ENCODE measurements around the gene HBD.

Gene HBD

DNA sequence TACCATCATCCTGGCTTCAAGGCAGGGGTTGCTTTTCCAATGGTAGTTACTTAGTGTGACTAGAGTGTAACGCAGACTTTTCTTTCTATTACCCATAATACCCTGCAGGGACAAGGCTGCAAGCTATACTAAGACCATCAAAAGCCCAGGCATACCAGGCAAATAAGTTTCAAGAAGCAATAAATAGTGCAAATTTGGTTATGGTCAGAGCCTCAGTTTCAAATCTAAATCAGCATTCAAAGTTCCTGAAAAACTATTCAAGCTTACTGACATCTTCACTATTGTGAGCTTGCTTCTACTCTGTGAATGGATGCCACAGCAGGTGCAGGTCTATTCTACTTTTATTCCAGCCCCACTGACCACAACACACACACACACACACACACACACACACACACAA lies 4.9 kb downstream of the HBD start:
- Histone ChIP-seq H3K9me3 (replicated peaks; ENCODE audit: insufficient read depth, low read length) (no peaks in the 10 kb centered on the region), H3K27ac (ENCODE audit: low read length) (peak overlapping the region; percentile 89), H3K4me2 (ENCODE audit: low read depth, low read length) (peak overlapping the region; percentile 63), H3K9me2 (replicated peaks; ENCODE audit: insufficient read depth, low read length) (no peaks in the 10 kb centered on the region), H3K9ac (ENCODE audit: low read length) (peak overlapping the region; percentile 49; the same call in 1 of the 2 replicates), H3K36me3 (replicated peaks; ENCODE audit: insufficient read depth, low read length) (no peaks in the 10 kb centered on the region), H3F3A (ENCODE audit: insufficient read depth, low read length) (peaks cover 43% of the 10 kb centered on the region), H4K20me1 (ENCODE audit: insufficient read depth, low read length) (no peaks in the 10 kb centered on the region), H3K79me2 (ENCODE audit: low read length) (peaks cover 7% of the 10 kb centered on the region), H3K4me1 (ENCODE audit: low read length) (peaks cover 57% of the 10 kb centered on the region), H3K4me3 (ENCODE audit: low read length) (peak overlapping the region; percentile 48), H3K27me3 (replicated peaks; ENCODE audit: insufficient read depth, low read length) (no peaks in the 10 kb centered on the region), H2AFZ (ENCODE audit: low read length) (peak overlapping the region; percentile 26)
- peak; percentile 90 for DNase-seq
- TF ChIP-seq, protein P1, sequence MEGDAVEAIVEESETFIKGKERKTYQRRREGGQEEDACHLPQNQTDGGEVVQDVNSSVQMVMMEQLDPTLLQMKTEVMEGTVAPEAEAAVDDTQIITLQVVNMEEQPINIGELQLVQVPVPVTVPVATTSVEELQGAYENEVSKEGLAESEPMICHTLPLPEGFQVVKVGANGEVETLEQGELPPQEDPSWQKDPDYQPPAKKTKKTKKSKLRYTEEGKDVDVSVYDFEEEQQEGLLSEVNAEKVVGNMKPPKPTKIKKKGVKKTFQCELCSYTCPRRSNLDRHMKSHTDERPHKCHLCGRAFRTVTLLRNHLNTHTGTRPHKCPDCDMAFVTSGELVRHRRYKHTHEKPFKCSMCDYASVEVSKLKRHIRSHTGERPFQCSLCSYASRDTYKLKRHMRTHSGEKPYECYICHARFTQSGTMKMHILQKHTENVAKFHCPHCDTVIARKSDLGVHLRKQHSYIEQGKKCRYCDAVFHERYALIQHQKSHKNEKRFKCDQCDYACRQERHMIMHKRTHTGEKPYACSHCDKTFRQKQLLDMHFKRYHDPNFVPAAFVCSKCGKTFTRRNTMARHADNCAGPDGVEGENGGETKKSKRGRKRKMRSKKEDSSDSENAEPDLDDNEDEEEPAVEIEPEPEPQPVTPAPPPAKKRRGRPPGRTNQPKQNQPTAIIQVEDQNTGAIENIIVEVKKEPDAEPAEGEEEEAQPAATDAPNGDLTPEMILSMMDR (IDR thresholded peaks at IDR 0.05; ENCODE audit: low read length), result no peak
- TF ChIP-seq EZH2 (optimal IDR thresholded peaks at IDR 0.05; ENCODE audit: low read depth, low read length) (no peak), EZH2phosphoT487 (IDR thresholded peaks at IDR 0.05; ENCODE audit: low read length) (no peak)

- no peaks in the 10 kb centered on the region for H3K36me3 ChIP-seq (replicated peaks; ENCODE audit: insufficient read depth, low read length)
- H3K9ac ChIP-seq (ENCODE audit: low read length), result peak overlapping the region; percentile 43; the same call in 1 of the 2 replicates
- H3K27me3 ChIP-seq (replicated peaks; ENCODE audit: insufficient read depth, low read length), result no peaks in the 10 kb centered on the region
- TF ChIP-seq EZH2 (optimal IDR thresholded peaks at IDR 0.05; ENCODE audit: low read depth, low read length) (no peak), EZH2phosphoT487 (IDR thresholded peaks at IDR 0.05; ENCODE audit: low read length) (no peak)
- TF ChIP-seq, protein P1 (IDR thresholded peaks at IDR 0.05; ENCODE audit: low read length), result no peak
- no peaks in the 10 kb centered on the region for H3K9me2 ChIP-seq (replicated peaks; ENCODE audit: insufficient read depth, low read length)
- H3K4me2 ChIP-seq (ENCODE audit: low read depth, low read length), result peak overlapping the region; percentile 69; the same call in 1 of the 2 replicates
- no peak overlapping the region for H2AFZ ChIP-seq (ENCODE audit: low read length)
- H3K4me3 ChIP-seq (ENCODE audit: low read length), result peak overlapping the region; percentile 35; the same call in 1 of the 2 replicates
- peaks cover 4% of the 10 kb centered on the region for H3K79me2 ChIP-seq (ENCODE audit: low read length)
- H3K27ac ChIP-seq (ENCODE audit: low read length), result peak overlapping the region; percentile 89; the same call in 1 of the 2 replicates
- DNase-seq, result no peak
- H4K20me1 ChIP-seq (ENCODE audit: insufficient read depth, low read length), result no peaks in the 10 kb centered on the region
- H3K4me1 ChIP-seq (ENCODE audit: low read length), result peaks cover 47% of the 10 kb centered on the region
- no peaks in the 10 kb centered on the region for H3K9me3 ChIP-seq (replicated peaks; ENCODE audit: insufficient read depth, low read length)
- peaks cover 32% of the 10 kb centered on the region for H3F3A ChIP-seq (ENCODE audit: insufficient read depth, low read length)
Observed at GRCh38 chr11:5228124-5228523, 6.2 kb downstream of the HBD start.

DNA sequence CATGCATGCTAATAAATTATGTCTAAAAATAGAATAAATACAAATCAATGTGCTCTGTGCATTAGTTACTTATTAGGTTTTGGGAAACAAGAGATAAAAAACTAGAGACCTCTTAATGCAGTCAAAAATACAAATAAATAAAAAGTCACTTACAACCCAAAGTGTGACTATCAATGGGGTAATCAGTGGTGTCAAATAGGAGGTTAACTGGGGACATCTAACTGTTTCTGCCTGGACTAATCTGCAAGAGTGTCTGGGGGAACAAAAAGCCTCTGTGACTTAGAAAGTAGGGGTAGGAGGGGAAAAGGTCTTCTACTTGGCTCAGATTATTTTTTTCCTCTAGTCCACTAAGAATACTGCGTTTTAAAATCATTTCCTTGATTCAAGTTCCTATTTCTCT lies 6.6 kb downstream of the HBD start:
- H3K4me1 ChIP-seq (ENCODE audit: low read length), result peaks cover 43% of the 10 kb centered on the region
- H3K27me3 ChIP-seq (replicated peaks; ENCODE audit: insufficient read depth, low read length), result no peaks in the 10 kb centered on the region
- no peaks in the 10 kb centered on the region for H4K20me1 ChIP-seq (ENCODE audit: insufficient read depth, low read length)
- H3F3A ChIP-seq (ENCODE audit: insufficient read depth, low read length), result peaks cover 32% of the 10 kb centered on the region
- no peak for TF ChIP-seq EZH2 (optimal IDR thresholded peaks at IDR 0.05; ENCODE audit: low read depth, low read length)
- TF ChIP-seq, protein P1 (IDR thresholded peaks at IDR 0.05; ENCODE audit: low read length), result no peak
- TF ChIP-seq EZH2phosphoT487 (IDR thresholded peaks at IDR 0.05; ENCODE audit: low read length), result no peak
- no peaks in the 10 kb centered on the region for H3K36me3 ChIP-seq (replicated peaks; ENCODE audit: insufficient read depth, low read length)
- H3K79me2 ChIP-seq (ENCODE audit: low read length), result peaks cover under 1% of the 10 kb centered on the region; the same call in 1 of the 2 replicates
- H3K9me3 ChIP-seq (replicated peaks; ENCODE audit: insufficient read depth, low read length), result no peaks in the 10 kb centered on the region
- H3K4me2 ChIP-seq (ENCODE audit: low read depth, low read length), result peak overlapping the region; percentile 69; the same call in 1 of the 2 replicates
- no peaks in the 10 kb centered on the region for H3K9me2 ChIP-seq (replicated peaks; ENCODE audit: insufficient read depth, low read length)
- H2AFZ ChIP-seq (ENCODE audit: low read length), result no peak overlapping the region
- DNase-seq, result no peak
- H3K27ac ChIP-seq (ENCODE audit: low read length), result peak overlapping the region; percentile 26; the same call in 1 of the 2 replicates
- peak overlapping the region; percentile 43; the same call in 1 of the 2 replicates for H3K9ac ChIP-seq (ENCODE audit: low read length)
- peak overlapping the region; percentile 35; the same call in 1 of the 2 replicates for H3K4me3 ChIP-seq (ENCODE audit: low read length)
